ENCODE data around the gene DTD1.

- no peak for TF ChIP-seq GATA2 (IDR thresholded peaks at IDR 0.05; ENCODE audit: low read depth, low read length)
- TF ChIP-seq GATA3 (IDR thresholded peaks at IDR 0.05; ENCODE audit: low read depth, low read length), result no peak
Measured at GRCh38 chr20:18671203-18671710, 83.4 kb downstream of the DTD1 start.
